ENCODE data around the gene WDR59.

- TF ChIP-seq, protein P1, sequence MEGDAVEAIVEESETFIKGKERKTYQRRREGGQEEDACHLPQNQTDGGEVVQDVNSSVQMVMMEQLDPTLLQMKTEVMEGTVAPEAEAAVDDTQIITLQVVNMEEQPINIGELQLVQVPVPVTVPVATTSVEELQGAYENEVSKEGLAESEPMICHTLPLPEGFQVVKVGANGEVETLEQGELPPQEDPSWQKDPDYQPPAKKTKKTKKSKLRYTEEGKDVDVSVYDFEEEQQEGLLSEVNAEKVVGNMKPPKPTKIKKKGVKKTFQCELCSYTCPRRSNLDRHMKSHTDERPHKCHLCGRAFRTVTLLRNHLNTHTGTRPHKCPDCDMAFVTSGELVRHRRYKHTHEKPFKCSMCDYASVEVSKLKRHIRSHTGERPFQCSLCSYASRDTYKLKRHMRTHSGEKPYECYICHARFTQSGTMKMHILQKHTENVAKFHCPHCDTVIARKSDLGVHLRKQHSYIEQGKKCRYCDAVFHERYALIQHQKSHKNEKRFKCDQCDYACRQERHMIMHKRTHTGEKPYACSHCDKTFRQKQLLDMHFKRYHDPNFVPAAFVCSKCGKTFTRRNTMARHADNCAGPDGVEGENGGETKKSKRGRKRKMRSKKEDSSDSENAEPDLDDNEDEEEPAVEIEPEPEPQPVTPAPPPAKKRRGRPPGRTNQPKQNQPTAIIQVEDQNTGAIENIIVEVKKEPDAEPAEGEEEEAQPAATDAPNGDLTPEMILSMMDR (IDR thresholded peaks at IDR 0.05): no peak
- TF ChIP-seq POLR2A (IDR thresholded peaks at IDR 0.05): no peak
- no peak for TF ChIP-seq POLR2AphosphoS5 (IDR thresholded peaks at IDR 0.05)
Measured at GRCh38 chr16:74942977-74943918, 41.7 kb downstream of the WDR59 start.

Data from transverse colon (tissue), 4 donors.